Body of pancreas (tissue), 4 donors: Measurements from ENCODE around the gene CCDC198. TPM values are rescaled to one million over a fixed set of nuclear protein-coding genes. Genes with fewer than 3 reads are reported as not detected.

ENCODE experiments used
- ATAC-seq: fragments of 150-250 bp; one replicate; pipeline ENCODE4 v1.9.1; 2016
- DNase-seq, 4 donors: peaks; one replicate each; pipeline ENCODE4 v3.0.0-alpha.2; 2019
- H3K27ac ChIP-seq, 4 donors: fragments of 200-600 bp; sonication (generic); 1 replicate in 3 of 4; 2 replicates in 1 of 4; pipeline versions ENCODE4 v1.5.1 to v1.6.1; 2016 to 2019; ENCODE audit warnings: mild to moderate bottlenecking in 1 of 4, mixed read lengths in 1 of 4, moderate library complexity in 1 of 4
- H3K27me3 ChIP-seq, 2 donors: fragments of 200-600 bp; sonication (generic); one replicate each; pipeline ENCODE4 v1.6.0; 2016; ENCODE audit warnings: mild to moderate bottlenecking in 1 of 2
- H3K36me3 ChIP-seq, 2 donors: fragments of 200-600 bp; sonication (generic); replicated peaks in 1 of 2; 2 replicates each; pipeline ENCODE4 v1.5.1; 2016; ENCODE audit warnings: low read depth in 2 of 2; ENCODE audit not compliant: insufficient read depth in 1 of 2
- H3K4me1 ChIP-seq: fragments of 200-600 bp; sonication (generic); one replicate; pipeline ENCODE4 v1.6.0; 2016
- H3K4me3 ChIP-seq, 2 donors: fragments of 200-600 bp; sonication (generic); 1 replicate in 1 of 2; 2 replicates in 1 of 2; pipeline ENCODE4 v1.5.1; 2016 to 2019
- H3K9me3 ChIP-seq, 3 donors: fragments of 200-600 bp; sonication (generic); 1 replicate in 2 of 3; 2 replicates in 1 of 3; pipeline ENCODE4 v1.5.1; 2016
- POLR2A ChIP-seq, 3 donors: fragments of 450-650 bp; IDR thresholded peaks; one replicate each; pipeline ENCODE4 v1.6.1; 2016; ENCODE audit warnings: antibody characterized with exemption in 3 of 3, mild to moderate bottlenecking in 2 of 3
- WGBS, 2 donors: methylation state at CpG; one replicate each; pipeline ENCODE4 v1.1.5; 2017; 5-methylcytosine and 5-hydroxymethylcytosine counted together
- intact Hi-C: fragments of 100-400 bp; cut with DNase I; formaldehyde crosslinking; loops from one replicate; pipeline ENCODE4 v1.15.1; 2023
- total RNA-seq, 2 donors: library from RNA; depleted of rRNA; stranded (reverse); fragments of >200 nt; gene quantifications; one replicate each; pipeline ENCODE4 v1.1.0, GENCODE V29; 2016
- TF ChIP-seq, protein P1 (sequence below), 7 experiments: fragments of 450-650 bp in 4 of 7; fragments of 200-600 bp in 3 of 7; sonication (generic) in 3 of 7; IDR thresholded peaks; one replicate each; pipeline ENCODE4 v1.5.1; 2016 to 2019; ENCODE audit warnings: antibody characterized with exemption in 7 of 7

Gene CCDC198
- total RNA-seq, 2 donors from 2014 or later = 97.8 to 123 TPM

DNA sequence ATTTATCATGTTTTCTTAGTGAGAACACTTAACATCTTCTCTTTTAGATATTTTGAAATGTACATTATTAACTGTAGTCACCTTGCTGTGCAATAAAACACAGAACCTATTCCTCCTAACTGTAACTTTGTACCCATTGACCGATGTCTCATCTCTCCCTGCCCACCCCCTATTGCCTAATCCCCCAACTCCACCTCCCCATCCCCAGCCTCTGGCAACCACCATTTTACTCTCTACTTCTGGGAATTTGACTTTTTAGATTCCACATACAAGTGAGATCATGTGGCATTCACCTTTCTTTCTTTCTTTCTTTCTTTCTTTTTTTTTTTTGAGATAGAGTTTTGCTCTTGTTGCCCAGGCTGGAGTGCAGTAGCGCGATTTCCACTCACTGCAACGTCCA lies 4.4 kb upstream of the CCDC198 start:
- WGBS, 2 donors = 89 to 90% methylated on average over 4 of the region's 4 CpGs
- H3K27ac ChIP-seq = no peak overlapping the region
- H3K9me3 ChIP-seq = no peaks in the 10 kb centered on the region
- H3K4me3 ChIP-seq = no peak overlapping the region
- H3K27me3 ChIP-seq = no peaks in the 10 kb centered on the region
- no peak for TF ChIP-seq POLR2A (IDR thresholded peaks at IDR 0.05)
- TF ChIP-seq, protein P1, sequence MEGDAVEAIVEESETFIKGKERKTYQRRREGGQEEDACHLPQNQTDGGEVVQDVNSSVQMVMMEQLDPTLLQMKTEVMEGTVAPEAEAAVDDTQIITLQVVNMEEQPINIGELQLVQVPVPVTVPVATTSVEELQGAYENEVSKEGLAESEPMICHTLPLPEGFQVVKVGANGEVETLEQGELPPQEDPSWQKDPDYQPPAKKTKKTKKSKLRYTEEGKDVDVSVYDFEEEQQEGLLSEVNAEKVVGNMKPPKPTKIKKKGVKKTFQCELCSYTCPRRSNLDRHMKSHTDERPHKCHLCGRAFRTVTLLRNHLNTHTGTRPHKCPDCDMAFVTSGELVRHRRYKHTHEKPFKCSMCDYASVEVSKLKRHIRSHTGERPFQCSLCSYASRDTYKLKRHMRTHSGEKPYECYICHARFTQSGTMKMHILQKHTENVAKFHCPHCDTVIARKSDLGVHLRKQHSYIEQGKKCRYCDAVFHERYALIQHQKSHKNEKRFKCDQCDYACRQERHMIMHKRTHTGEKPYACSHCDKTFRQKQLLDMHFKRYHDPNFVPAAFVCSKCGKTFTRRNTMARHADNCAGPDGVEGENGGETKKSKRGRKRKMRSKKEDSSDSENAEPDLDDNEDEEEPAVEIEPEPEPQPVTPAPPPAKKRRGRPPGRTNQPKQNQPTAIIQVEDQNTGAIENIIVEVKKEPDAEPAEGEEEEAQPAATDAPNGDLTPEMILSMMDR (IDR thresholded peaks at IDR 0.05) = no peak
- intact Hi-C loops = no loop called here
- H3K4me1 ChIP-seq = peaks cover 14% of the 10 kb centered on the region
- no peaks in the 10 kb centered on the region for H3K36me3 ChIP-seq
- DNase-seq (no peak), ATAC-seq (no peak)

DNA sequence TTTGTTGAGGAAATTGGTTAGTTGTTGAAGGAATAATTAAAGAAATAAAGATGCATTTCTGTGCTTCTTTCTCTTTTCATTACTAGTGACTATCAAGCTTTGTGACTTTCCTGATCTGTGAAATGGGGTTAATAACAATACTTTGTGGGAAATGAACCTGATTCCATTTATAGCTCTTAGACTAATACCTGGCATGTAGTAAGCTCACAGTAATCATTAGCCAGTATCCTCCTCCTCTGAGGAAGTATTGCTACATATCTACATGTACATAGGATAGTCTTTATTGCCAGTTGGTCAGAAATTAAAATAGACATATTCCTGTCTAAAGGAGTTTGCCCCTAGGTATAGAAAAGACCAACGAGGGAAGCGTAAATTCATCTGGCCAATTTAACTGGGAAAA lies 1.8 kb upstream of the CCDC198 start:
- H3K4me3 ChIP-seq = no peak overlapping the region
- ATAC-seq (no peak), DNase-seq (no peak)
- intact Hi-C loops = no loop called here
- no peaks in the 10 kb centered on the region for H3K36me3 ChIP-seq
- WGBS, 2 donors = 72 to 78% methylated on average over 2 of the region's 2 CpGs
- no peaks in the 10 kb centered on the region for H3K9me3 ChIP-seq
- no peaks in the 10 kb centered on the region for H3K27me3 ChIP-seq
- TF ChIP-seq, protein P1 (IDR thresholded peaks at IDR 0.05) = no peak
- H3K4me1 ChIP-seq = peaks cover 14% of the 10 kb centered on the region
- H3K27ac ChIP-seq = peak overlapping the region in 1 of 4 donors; percentile 34

DNA sequence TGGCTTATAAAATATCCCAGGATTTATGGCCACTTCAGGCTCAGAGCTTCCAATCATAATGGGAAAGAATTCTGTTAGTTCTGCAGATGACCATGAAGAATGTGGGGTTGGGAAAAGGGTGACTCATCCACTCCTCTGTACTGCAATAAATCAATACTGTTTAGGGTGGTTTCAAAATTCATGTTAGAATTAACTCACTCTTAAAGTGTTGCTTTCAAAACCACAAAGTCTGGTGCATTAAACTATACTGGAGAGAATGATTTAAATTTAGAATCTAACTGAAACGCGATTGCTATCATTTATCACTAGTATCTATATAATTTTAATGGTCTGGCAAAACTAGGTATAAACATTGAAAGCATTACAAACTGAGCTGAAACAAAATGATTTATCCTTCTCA lies 798 bp downstream of the CCDC198 start:
- H3K27ac ChIP-seq = peak overlapping the region in 3 of 4 donors; percentile 6 to 80 (median 72)
- no peak overlapping the region for H3K4me3 ChIP-seq
- WGBS, 2 donors = 24 to 36% methylated on average over 2 of the region's 2 CpGs

DNA sequence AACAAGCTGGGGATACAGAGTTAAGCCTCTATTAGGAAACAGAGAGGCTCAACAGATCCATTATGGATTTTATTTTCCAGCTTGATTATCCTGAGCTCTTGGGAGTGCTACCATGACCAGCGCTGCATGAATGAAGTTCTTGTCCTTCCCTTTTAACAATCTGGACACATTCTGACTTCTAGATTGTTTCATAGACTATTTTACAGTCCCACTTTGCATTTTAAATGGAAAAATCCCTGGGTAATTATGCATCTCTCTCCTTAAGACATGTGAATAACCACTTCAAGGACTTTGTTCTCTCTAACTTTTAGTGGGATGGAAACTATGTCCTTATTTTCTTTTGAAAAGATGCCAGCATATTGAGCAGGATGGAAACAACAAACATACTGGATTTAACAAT lies 2.0 kb downstream of the CCDC198 start:
- H3K4me3 ChIP-seq = peak overlapping the region in 1 of 2 donors; percentile 6
- ATAC-seq = no peak
- TF ChIP-seq POLR2A (IDR thresholded peaks at IDR 0.05) = no peak
- TF ChIP-seq, protein P1 (IDR thresholded peaks at IDR 0.05) = no peak
- H3K9me3 ChIP-seq = no peaks in the 10 kb centered on the region
- no peaks in the 10 kb centered on the region for H3K27me3 ChIP-seq
- peak overlapping the region in 2 of 4 donors; percentile 18 to 80 for H3K27ac ChIP-seq
- WGBS, 2 donors = 42 to 63% methylated on average over 1 of the region's 1 CpG
- intact Hi-C loops = no loop called here
- H3K4me1 ChIP-seq = peaks cover 14% of the 10 kb centered on the region
- DNase-seq = no peak
- H3K36me3 ChIP-seq = no peaks in the 10 kb centered on the region

More for the DNA sequence above, 798 bp downstream of the CCDC198 start:
- Histone ChIP-seq H3K36me3 (no peaks in the 10 kb centered on the region), H3K9me3 (no peaks in the 10 kb centered on the region), H3K27me3 (no peaks in the 10 kb centered on the region), H3K4me1 (peaks cover 14% of the 10 kb centered on the region)
- ATAC-seq (peak; percentile 75), DNase-seq (peak in 1 of 4 donors; percentile 9)
- TF ChIP-seq, protein P1 (IDR thresholded peaks at IDR 0.05) = no peak
- no peak for TF ChIP-seq POLR2A (IDR thresholded peaks at IDR 0.05)
- intact Hi-C loops = no loop called here

DNA sequence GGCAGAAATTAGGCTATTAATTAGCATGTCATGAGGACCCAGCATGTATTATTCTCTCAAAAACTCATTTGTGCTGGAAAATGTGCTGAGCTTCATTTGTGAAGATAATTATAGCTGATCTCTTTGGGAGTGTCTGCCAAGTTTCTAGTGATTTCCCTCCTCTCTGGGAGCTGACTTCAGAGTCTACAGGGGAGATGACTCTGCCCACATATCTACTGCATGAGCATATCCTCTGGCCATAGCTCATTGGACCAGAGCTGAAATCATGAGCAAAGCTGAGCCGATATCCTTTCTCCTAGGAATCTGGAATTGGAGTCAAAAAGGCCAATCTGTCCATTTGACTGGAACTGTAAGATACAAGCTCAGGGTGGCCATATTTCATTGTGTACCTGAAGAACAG lies 5.9 kb downstream of the CCDC198 start:
- Histone ChIP-seq H3K27ac (peak overlapping the region in 1 of 4 donors; percentile 2), H3K27me3 (no peaks in the 10 kb centered on the region), H3K9me3 (no peaks in the 10 kb centered on the region), H3K36me3 (no peaks in the 10 kb centered on the region), H3K4me1 (no peaks in the 10 kb centered on the region), H3K4me3 (no peak overlapping the region)
- DNase-seq (no peak), ATAC-seq (no peak)
- TF ChIP-seq, protein P1 (IDR thresholded peaks at IDR 0.05) = no peak
- TF ChIP-seq POLR2A (IDR thresholded peaks at IDR 0.05) = no peak
- intact Hi-C loops = loop anchor here (10.0 kb wide), 1 partner anchor 587 kb away; no protein-coding TSS in a partner anchor
- WGBS, 2 donors = 63 to 67% methylated on average over 1 of the region's 1 CpG
